K562 (cell line): ENCODE measurements around the gene AHSG. TPM values are rescaled to one million over a fixed set of nuclear protein-coding genes. Genes with fewer than 3 reads are reported as not detected.

Experiments
- FOXA1 ChIP-seq: fragments of 450-650 bp; IDR thresholded peaks from 2 replicates; pipeline ENCODE4 v1.6.1; 2016; ENCODE audit warnings: mild to moderate bottlenecking, borderline replicate concordance
- GATAD2B ChIP-seq: fragments of 450-650 bp; IDR thresholded peaks from 2 replicates; pipeline ENCODE4 v1.6.1; 2017; ENCODE audit warnings: mild to moderate bottlenecking, borderline replicate concordance
- LCOR ChIP-seq: sonication (generic); formaldehyde crosslinking; IDR thresholded peaks from 2 replicates; pipeline ENCODE4 v1.8.0; 2022; ENCODE audit warnings: mild to moderate bottlenecking, missing genetic modification reagents
- MCM7 ChIP-seq, 2 experiments: fragments of 450-650 bp; IDR thresholded peaks; 2 replicates each; pipeline ENCODE4 v1.6.1; 2016 to 2018
- ZNF12 ChIP-seq: sonication (generic); formaldehyde crosslinking; IDR thresholded peaks from 2 replicates; pipeline ENCODE4 v1.4.0; 2020; ENCODE audit warnings: mild to moderate bottlenecking, missing genetic modification reagents
- polyA plus RNA-seq, 8 experiments: library from polyadenylated mRNA; depleted of rRNA in 4 of 8; stranded (reverse) in 5 of 8; unstranded in 3 of 8; fragments of >200 nt; fragmentation: Nextera tagmentation in 2 of 8; fragmentation: Illumina TruSeq in 1 of 8; extraction: Ambion mirVana in 2 of 8; extraction: Trizol in 1 of 8; gene quantifications; 2 replicates each; pipeline versions ENCODE4 v1.2.1 to v1.2.3, GENCODE V29; 2011 to 2014; ENCODE audit warnings: inconsistent platforms in 1 of 8, missing spikeins in 1 of 8
- total RNA-seq, 7 experiments: library from RNA; depleted of rRNA in 6 of 7; stranded (reverse); fragments of >200 nt in 6 of 7; fragmentation: Illumina TruSeq in 2 of 7; extraction: Trizol in 2 of 7; gene quantifications; 2 replicates each; pipeline versions ENCODE4 v1.2.1 to v1.2.3, GENCODE V29; 2011 to 2021; ENCODE audit warnings: low replicate concordance in 1 of 7
- TF ChIP-seq, protein P1 (sequence below), 2 experiments: fragments of 450-650 bp in 1 of 2; sonication (generic) in 1 of 2; formaldehyde crosslinking in 1 of 2; IDR thresholded peaks; 2 replicates each; pipeline versions ENCODE4 v1.7.1 to v1.9.0; 2016 to 2022; ENCODE audit warnings: inconsistent platforms in 1 of 2, mild to moderate bottlenecking in 1 of 2, missing genetic modification reagents in 1 of 2
- TF ChIP-seq, protein P2 (sequence below): IDR thresholded peaks from 2 replicates; pipeline ENCODE4 v1.6.1; 2011; ENCODE audit warnings: borderline replicate concordance, low read depth, mild to moderate bottlenecking, moderate library complexity, low read length; ENCODE audit not compliant: insufficient read depth, poor library complexity, severe bottlenecking

The AHSG gene
- total and polyA plus RNA-seq, 9 of the 15 experiments (the other 6 are each of a cell fraction or from before 2014, with no cell fraction given), result 0.69 TPM; not detected in 8

DNA sequence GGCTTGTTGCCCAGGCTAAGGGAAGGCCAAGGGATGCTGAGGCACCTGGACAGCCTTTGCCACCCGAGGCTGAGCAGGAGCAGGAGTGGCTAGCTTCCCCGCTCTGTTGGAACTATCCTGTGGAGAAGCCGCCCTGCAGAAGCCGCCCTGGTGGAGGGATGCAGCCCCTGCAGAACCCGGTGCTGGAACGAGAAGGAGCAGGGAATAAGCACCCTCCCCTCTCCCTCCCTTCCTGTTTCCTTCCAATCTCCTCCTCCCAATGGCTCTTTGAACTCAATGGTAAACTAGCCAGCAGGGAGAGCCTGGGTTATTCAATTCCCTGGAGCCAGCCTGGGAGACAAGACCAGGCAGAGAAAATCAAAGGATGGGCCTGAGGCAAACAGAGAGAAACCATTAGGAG is 41.1 kb downstream of the AHSG start (continued):
- TF ChIP-seq, protein P1, sequence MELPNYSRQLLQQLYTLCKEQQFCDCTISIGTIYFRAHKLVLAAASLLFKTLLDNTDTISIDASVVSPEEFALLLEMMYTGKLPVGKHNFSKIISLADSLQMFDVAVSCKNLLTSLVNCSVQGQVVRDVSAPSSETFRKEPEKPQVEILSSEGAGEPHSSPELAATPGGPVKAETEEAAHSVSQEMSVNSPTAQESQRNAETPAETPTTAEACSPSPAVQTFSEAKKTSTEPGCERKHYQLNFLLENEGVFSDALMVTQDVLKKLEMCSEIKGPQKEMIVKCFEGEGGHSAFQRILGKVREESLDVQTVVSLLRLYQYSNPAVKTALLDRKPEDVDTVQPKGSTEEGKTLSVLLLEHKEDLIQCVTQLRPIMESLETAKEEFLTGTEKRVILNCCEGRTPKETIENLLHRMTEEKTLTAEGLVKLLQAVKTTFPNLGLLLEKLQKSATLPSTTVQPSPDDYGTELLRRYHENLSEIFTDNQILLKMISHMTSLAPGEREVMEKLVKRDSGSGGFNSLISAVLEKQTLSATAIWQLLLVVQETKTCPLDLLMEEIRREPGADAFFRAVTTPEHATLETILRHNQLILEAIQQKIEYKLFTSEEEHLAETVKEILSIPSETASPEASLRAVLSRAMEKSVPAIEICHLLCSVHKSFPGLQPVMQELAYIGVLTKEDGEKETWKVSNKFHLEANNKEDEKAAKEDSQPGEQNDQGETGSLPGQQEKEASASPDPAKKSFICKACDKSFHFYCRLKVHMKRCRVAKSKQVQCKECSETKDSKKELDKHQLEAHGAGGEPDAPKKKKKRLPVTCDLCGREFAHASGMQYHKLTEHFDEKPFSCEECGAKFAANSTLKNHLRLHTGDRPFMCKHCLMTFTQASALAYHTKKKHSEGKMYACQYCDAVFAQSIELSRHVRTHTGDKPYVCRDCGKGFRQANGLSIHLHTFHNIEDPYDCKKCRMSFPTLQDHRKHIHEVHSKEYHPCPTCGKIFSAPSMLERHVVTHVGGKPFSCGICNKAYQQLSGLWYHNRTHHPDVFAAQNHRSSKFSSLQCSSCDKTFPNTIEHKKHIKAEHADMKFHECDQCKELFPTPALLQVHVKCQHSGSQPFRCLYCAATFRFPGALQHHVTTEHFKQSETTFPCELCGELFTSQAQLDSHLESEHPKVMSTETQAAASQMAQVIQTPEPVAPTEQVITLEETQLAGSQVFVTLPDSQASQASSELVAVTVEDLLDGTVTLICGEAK (IDR thresholded peaks at IDR 0.05), result no peak
- TF ChIP-seq, protein P1 (CRISPR knock-in tag; IDR thresholded peaks at IDR 0.05), result no peak
- TF ChIP-seq, protein P2, sequence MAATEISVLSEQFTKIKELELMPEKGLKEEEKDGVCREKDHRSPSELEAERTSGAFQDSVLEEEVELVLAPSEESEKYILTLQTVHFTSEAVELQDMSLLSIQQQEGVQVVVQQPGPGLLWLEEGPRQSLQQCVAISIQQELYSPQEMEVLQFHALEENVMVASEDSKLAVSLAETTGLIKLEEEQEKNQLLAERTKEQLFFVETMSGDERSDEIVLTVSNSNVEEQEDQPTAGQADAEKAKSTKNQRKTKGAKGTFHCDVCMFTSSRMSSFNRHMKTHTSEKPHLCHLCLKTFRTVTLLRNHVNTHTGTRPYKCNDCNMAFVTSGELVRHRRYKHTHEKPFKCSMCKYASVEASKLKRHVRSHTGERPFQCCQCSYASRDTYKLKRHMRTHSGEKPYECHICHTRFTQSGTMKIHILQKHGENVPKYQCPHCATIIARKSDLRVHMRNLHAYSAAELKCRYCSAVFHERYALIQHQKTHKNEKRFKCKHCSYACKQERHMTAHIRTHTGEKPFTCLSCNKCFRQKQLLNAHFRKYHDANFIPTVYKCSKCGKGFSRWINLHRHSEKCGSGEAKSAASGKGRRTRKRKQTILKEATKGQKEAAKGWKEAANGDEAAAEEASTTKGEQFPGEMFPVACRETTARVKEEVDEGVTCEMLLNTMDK, result peak; percentile 16
- TF ChIP-seq ZNF12 (CRISPR knock-in tag) (no peak), MCM7 (IDR thresholded peaks at IDR 0.05) (no peak), FOXA1 (no peak), LCOR (no peak), GATAD2B (no peak)
